ENCODE measurements around the gene WASF1.

The WASF1 gene

DNA sequence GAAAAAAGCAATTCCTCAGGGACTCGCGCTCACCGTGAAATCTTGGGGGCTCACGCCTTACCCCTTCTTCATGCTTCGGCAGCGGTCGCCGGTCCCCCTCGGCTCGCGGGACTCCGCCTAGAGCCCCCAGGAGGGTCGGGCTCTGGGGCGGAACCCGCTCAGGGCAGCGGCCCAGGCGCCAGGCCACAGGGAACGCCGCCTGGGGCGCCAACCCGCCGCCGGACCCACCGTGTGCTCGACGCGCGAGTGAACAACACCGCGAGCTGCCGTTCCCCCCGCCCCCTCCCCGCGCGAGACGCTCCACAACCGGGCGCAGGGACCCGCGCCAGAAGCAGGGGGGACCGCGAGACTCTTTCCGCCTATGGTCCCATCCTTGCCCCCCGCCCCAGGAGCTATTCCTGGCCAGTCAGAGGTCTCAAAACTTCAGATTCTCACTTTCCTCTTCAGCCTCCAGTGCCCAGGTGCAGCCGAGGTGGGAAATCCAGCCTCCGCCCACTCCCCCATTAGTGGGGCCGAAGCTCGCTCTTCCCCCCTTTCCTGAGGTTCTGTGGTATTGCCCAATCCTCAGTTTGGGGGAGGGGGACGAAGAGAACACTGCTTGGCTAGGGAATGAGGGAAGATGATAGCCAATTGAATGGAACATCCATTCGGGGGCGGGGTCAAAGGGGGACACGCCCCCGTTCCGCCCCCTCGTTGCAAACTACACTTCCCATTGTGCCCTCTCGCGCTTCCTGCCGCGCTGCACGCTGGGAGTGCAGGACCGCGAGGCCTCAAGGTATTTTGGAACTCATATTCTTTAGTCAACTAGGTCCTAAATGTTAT is at the start of gene WASF1:
WASF1 (minus strand) TSS at position 265 of the 822 bp plus-strand sequence. CDS start 52,069 bp downstream, outside the sequence.
- in situ Hi-C loops (cut with HindIII; ENCODE audit: low sequenced_read_pairs), result no loop called here
- DNase-seq (ENCODE audit: low read depth, low spot score), result peak; percentile 99
- TF ChIP-seq, protein P1, sequence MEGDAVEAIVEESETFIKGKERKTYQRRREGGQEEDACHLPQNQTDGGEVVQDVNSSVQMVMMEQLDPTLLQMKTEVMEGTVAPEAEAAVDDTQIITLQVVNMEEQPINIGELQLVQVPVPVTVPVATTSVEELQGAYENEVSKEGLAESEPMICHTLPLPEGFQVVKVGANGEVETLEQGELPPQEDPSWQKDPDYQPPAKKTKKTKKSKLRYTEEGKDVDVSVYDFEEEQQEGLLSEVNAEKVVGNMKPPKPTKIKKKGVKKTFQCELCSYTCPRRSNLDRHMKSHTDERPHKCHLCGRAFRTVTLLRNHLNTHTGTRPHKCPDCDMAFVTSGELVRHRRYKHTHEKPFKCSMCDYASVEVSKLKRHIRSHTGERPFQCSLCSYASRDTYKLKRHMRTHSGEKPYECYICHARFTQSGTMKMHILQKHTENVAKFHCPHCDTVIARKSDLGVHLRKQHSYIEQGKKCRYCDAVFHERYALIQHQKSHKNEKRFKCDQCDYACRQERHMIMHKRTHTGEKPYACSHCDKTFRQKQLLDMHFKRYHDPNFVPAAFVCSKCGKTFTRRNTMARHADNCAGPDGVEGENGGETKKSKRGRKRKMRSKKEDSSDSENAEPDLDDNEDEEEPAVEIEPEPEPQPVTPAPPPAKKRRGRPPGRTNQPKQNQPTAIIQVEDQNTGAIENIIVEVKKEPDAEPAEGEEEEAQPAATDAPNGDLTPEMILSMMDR (IDR thresholded peaks at IDR 0.05; ENCODE audit: low read depth, low read length), result no peak
- peak within 1 kb of the TSS; percentile 94 for H3K4me3 ChIP-seq (ENCODE audit: low read depth, low read length)

DNA sequence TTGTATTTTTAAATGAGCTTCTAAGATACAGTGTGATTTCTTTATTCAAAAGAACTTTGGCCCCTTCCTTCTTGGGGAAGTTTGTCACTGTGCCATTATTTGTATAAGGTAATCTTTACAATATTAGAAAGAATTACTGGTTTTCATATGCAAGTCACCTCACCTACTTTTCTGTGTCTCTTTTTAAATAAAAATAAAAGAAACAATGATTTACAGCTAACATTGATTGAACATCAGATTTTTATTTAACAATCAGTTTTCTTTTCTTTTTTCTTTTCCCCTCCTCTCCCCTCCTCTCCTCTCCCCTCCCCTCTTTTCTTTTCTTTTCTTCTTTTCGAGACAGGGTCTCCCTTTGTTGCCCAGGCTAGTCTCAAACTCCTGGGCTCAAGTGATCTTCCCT is 46.8 kb upstream of the WASF1 start:
- in situ Hi-C loops (cut with HindIII; ENCODE audit: low sequenced_read_pairs), result no loop called here
- DNase-seq (ENCODE audit: low read depth, low spot score), result no peak
- TF ChIP-seq, protein P1 (IDR thresholded peaks at IDR 0.05; ENCODE audit: low read depth, low read length), result no peak
- H3K4me3 ChIP-seq (ENCODE audit: low read depth, low read length), result no peak overlapping the region

DNA sequence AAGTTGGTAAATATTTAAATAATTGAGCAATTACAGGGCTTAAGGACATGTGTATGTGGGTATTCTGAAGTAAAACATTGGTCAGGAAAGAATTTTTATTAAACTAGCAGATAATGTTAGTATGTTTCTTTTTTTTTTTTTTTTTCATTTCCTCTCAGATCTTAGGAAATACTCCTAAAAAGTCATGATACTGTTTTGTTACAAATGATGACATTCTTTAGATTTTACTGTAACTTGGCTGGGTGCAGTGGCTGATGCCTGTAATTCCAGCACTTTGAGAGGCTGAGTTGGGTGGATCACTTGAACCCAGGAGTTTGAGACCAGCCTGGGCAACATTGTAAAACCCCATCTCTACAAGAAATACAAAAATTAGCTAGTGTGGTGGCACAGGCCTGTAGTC is 42.3 kb upstream of the WASF1 start:
- in situ Hi-C loops (cut with HindIII; ENCODE audit: low sequenced_read_pairs), result no loop called here
- TF ChIP-seq, protein P1 (IDR thresholded peaks at IDR 0.05; ENCODE audit: low read depth, low read length), result no peak
- DNase-seq (ENCODE audit: low read depth, low spot score), result no peak
- H3K4me3 ChIP-seq (ENCODE audit: low read depth, low read length), result no peak overlapping the region

DNA sequence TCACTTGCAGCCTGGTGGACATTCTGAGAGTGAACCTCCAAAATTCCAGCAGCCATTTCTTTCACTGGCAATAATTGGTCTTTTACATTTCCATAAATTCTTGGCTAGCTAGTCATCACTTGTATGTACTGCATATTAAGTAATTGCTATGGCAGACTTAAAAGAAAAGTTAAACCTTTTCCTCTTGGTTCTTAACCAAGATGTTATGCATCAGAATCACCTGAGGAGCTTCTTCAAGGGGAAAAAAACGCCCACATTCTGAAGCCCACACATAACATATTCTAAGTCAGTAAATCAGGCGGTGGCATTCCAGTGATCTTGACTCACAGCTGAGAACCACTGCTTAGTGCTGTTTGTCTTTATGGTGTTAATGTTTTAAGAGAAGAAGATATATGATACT is 37.8 kb upstream of the WASF1 start:
- peak; percentile 26 for DNase-seq (ENCODE audit: low read depth, low spot score)
- in situ Hi-C loops (cut with HindIII; ENCODE audit: low sequenced_read_pairs), result no loop called here
- H3K4me3 ChIP-seq (ENCODE audit: low read depth, low read length), result no peak overlapping the region
- TF ChIP-seq, protein P1 (IDR thresholded peaks at IDR 0.05; ENCODE audit: low read depth, low read length), result no peak

DNA sequence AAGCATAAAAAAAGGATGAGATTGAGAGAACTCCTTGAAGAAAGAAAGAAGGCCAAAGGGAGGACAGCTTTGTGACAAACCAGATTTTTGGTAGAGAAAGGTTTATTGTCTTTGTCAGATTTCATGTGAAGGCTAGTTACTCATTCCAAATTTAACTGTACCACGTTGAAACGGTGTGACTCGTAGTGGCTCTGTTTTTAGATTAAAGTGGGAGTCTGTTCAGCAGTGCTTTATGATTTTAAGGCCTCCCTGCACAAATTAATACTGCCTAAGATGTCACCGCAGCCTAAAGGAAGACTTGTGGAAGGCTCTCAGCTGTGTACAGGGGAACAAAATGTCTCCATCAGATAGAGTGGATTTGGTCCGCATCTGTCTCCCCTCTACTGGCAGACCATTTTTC is 36.7 kb upstream of the WASF1 start:
- H3K4me3 ChIP-seq (ENCODE audit: low read depth, low read length), result no peak overlapping the region
- TF ChIP-seq, protein P1 (IDR thresholded peaks at IDR 0.05; ENCODE audit: low read depth, low read length), result no peak
- in situ Hi-C loops (cut with HindIII; ENCODE audit: low sequenced_read_pairs), result no loop called here
- DNase-seq (ENCODE audit: low read depth, low spot score), result no peak

DNA sequence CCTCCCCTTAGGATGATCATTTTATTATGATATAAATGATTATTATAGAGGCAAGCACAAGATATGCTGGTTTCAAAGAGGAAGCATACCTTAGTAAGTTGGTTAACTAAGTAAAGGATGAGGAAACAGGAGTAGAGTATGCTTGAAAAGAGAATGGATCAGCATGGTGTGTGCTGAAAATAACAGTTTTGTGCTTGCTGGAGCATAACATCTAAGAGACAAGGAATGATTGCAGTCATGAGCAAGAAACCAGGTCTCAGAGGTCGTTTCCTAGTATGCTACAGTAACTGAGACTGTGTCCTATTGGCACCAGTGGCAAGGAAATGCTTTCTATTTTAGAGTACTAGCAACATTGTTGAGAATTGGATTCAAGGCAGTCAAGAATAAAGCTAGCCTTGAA is 34.9 kb upstream of the WASF1 start:
- DNase-seq (ENCODE audit: low read depth, low spot score), result no peak
- H3K4me3 ChIP-seq (ENCODE audit: low read depth, low read length), result no peak overlapping the region
- TF ChIP-seq, protein P1 (IDR thresholded peaks at IDR 0.05; ENCODE audit: low read depth, low read length), result no peak
- in situ Hi-C loops (cut with HindIII; ENCODE audit: low sequenced_read_pairs), result no loop called here
